ENCODE measurements around the gene MYO1C. TPM values are rescaled to one million over a fixed set of nuclear protein-coding genes. Genes with fewer than 3 reads are reported as not detected.

Gene MYO1C
- total RNA-seq, 1 experiment from 2014 or later: 251 TPM

- no peaks in the 10 kb centered on the region; the same call in 1 of the 2 replicates for H3K36me3 ChIP-seq (ENCODE audit: control insufficient read depth, insufficient read depth, low read length)
- BruUV-seq (replicated peaks): TSS peak; percentile 68
- H3K27ac ChIP-seq (ENCODE audit: low read length): peak overlapping the region; percentile 89
- TF ChIP-seq SIN3A (IDR thresholded peaks at IDR 0.05; ENCODE audit: borderline replicate concordance, insufficient read depth, low read depth, low read length) (peak; percentile 56; the same call in 1 of the 2 replicates), TCF7L2 (IDR thresholded peaks at IDR 0.05; ENCODE audit: low read depth, low read length) (0 out of 2 replicates have a peak, but pooled peaks have one; percentile 20), CTCF (IDR thresholded peaks at IDR 0.05) (no peak), POLR2AphosphoS5 (IDR thresholded peaks at IDR 0.05; ENCODE audit: low read depth, low read length) (peak; percentile 17; the same call in 1 of the 2 replicates)
- TF ChIP-seq, protein P1, sequence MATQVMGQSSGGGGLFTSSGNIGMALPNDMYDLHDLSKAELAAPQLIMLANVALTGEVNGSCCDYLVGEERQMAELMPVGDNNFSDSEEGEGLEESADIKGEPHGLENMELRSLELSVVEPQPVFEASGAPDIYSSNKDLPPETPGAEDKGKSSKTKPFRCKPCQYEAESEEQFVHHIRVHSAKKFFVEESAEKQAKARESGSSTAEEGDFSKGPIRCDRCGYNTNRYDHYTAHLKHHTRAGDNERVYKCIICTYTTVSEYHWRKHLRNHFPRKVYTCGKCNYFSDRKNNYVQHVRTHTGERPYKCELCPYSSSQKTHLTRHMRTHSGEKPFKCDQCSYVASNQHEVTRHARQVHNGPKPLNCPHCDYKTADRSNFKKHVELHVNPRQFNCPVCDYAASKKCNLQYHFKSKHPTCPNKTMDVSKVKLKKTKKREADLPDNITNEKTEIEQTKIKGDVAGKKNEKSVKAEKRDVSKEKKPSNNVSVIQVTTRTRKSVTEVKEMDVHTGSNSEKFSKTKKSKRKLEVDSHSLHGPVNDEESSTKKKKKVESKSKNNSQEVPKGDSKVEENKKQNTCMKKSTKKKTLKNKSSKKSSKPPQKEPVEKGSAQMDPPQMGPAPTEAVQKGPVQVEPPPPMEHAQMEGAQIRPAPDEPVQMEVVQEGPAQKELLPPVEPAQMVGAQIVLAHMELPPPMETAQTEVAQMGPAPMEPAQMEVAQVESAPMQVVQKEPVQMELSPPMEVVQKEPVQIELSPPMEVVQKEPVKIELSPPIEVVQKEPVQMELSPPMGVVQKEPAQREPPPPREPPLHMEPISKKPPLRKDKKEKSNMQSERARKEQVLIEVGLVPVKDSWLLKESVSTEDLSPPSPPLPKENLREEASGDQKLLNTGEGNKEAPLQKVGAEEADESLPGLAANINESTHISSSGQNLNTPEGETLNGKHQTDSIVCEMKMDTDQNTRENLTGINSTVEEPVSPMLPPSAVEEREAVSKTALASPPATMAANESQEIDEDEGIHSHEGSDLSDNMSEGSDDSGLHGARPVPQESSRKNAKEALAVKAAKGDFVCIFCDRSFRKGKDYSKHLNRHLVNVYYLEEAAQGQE (IDR thresholded peaks at IDR 0.05; ENCODE audit: insufficient read depth in 1 of 2, low read depth in 2 of 2, low read length in 1 of 2): no peak
- DNase-seq (ENCODE audit: low read depth, low spot score) (no peak), ATAC-seq (peak; percentile 41)
- no peaks in the 10 kb centered on the region for H3K9me3 ChIP-seq (ENCODE audit: control insufficient read depth, insufficient read depth, low read depth, low read length)
- ChIA-PET POLR2A (interaction anchor here (0.6 kb wide), 1 partner anchor 28 kb away, joined by 6 read pairs; the partner anchor contains the start of gene INPP5K), CTCF (no interaction called here)
- no peaks in the 10 kb centered on the region for H3K27me3 ChIP-seq (ENCODE audit: control insufficient read depth, insufficient read depth, low read length)
- peaks cover 25% of the 10 kb centered on the region for H3K4me1 ChIP-seq (ENCODE audit: control insufficient read depth, insufficient read depth, low read length)
- intact Hi-C loops (cut with micrococcal nuclease; ENCODE audit: unreplicated experiment): no loop called here
- peak overlapping the region; percentile 40 to 50 for H3K4me3 ChIP-seq (ENCODE audit: low read depth in 2 of 2, low read length in 2 of 2)
- in situ Hi-C loops (cut with HindIII; ENCODE audit: low pct_unique_long_range_greater_than_20kb, low sequenced_read_pairs): no loop called here
Observed at GRCh38 chr17:1487939-1488825, 4.3 kb downstream of the MYO1C start.

DNA sequence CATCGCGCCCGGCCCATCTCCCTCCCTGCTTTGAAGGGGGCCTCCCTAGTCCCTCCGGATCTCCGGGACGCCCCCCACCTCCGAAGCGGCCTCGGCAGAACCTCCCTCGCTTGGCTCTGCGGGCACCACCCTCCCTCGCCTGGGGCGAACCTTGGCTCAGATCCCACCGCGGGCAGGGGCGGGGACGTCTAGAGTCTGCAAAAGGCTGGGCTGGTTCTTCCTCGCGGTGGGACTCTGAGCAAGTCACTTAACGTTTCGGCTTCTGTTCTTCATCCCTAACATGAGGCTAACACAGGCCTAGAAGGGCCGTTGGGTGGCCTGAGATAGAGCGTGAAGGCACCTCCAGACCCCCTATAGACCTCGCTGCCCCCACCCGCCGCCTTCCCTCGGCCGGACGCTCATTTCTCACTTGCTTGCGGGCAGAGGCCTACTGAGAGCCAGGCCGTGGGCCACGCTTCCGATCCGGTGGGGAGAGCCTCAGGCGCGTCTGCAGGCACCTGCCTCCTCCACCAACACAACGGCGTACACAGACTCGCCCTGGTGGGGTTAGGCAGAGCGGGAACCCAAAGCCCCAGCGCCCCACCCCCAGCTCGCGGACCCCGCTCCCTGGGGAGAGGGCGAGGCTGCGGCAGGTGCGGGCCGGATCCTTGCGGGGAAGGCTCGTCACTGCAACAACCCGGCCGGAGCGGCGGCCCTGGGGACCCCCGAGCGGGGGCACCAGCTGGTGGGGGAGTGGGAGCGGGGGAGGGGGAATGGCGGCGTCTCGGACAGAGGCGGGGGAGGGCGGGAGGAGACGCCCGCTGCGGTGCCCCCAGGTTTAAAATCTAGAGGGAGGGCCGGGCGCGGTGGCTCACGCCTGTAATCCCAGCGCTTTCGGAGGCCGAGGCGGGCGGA, 5.4 kb downstream of the MYO1C start:
- Histone ChIP-seq H3K4me3 (ENCODE audit: low read depth in 2 of 2, low read length in 2 of 2) (peak overlapping the region; percentile 40 to 50), H3K9me3 (ENCODE audit: control insufficient read depth, insufficient read depth, low read depth, low read length) (no peaks in the 10 kb centered on the region), H3K4me1 (ENCODE audit: control insufficient read depth, insufficient read depth, low read length) (peaks cover 20% of the 10 kb centered on the region), H3K36me3 (ENCODE audit: control insufficient read depth, insufficient read depth, low read length) (no peaks in the 10 kb centered on the region; the same call in 1 of the 2 replicates), H3K27me3 (ENCODE audit: control insufficient read depth, insufficient read depth, low read length) (no peaks in the 10 kb centered on the region), H3K27ac (ENCODE audit: low read length) (peak overlapping the region; percentile 84)
- ATAC-seq (peak; percentile 32), DNase-seq (ENCODE audit: low read depth, low spot score) (peak; percentile 45)
- POLR2A ChIA-PET: interaction anchor here (0.5 kb wide), 1 partner anchor 318 kb away, joined by 3 read pairs; no protein-coding TSS in a partner anchor
- BruUV-seq (replicated peaks): no TSS peak
- no peak for TF ChIP-seq POLR2AphosphoS5 (IDR thresholded peaks at IDR 0.05; ENCODE audit: low read depth, low read length)
- TF ChIP-seq TCF7L2 (IDR thresholded peaks at IDR 0.05; ENCODE audit: low read depth, low read length): peak; percentile 15; the same call in 1 of the 2 replicates
- intact Hi-C loops (cut with micrococcal nuclease; ENCODE audit: unreplicated experiment) (no loop called here), in situ Hi-C loops (cut with HindIII; ENCODE audit: low pct_unique_long_range_greater_than_20kb, low sequenced_read_pairs) (no loop called here)
- CTCF ChIA-PET: no interaction called here
